Measurements from ENCODE around the gene GPI.

Gene GPI

DNA sequence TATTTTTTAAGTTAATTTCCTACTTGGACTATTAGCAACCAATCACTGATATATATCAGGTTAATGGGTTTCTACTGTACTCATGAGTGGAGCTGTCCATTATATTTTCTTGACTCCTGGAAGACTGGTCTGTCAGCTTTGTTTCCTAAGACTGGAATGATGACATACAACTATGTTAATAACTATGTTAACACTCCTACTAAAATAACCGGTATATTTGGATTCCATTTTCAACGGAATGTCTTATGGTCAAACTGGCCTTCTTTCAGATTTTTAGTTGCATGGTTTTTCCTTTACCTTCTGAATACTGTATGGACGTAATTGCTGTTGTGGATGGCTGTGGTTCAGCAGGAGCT, 45.8 kb upstream of the GPI start:
- no peak overlapping the region for H2AK5ac ChIP-seq (ENCODE audit: low read length, severe bottlenecking)
- no peak overlapping the region for H3K23ac ChIP-seq (ENCODE audit: low read length in 2 of 2)
- H3K18ac ChIP-seq (ENCODE audit: low read depth in 1 of 2, low read length in 2 of 2): no peak overlapping the region
- no peak overlapping the region for H3K9ac ChIP-seq (ENCODE audit: low read length)
- 95% methylated on average over 3 of the region's 3 CpGs for WGBS
- DNase-seq: no peak
- no peak overlapping the region for H3K4me3 ChIP-seq (ENCODE audit: insufficient read depth in 1 of 2, low read depth in 1 of 2, low read length in 2 of 2)
- peaks cover 10 to 13% of the 10 kb centered on the region in 2 experiments for H3K36me3 ChIP-seq (ENCODE audit: control insufficient read depth in 1 of 2, insufficient read depth in 2 of 2, low read depth in 1 of 2, low read length in 2 of 2)
- peaks cover 21% of the 10 kb centered on the region for H3K79me1 ChIP-seq (replicated peaks; ENCODE audit: low read length, poor library complexity, severe bottlenecking)
- no peak overlapping the region for H4K91ac ChIP-seq (ENCODE audit: low read length)
- H2BK15ac ChIP-seq (ENCODE audit: low read depth, poor library complexity, severe bottlenecking): no peak overlapping the region
- no peak overlapping the region for H2BK5ac ChIP-seq (ENCODE audit: low read depth, low read length, poor library complexity, severe bottlenecking)
- H3K14ac ChIP-seq (ENCODE audit: low read length in 2 of 2): no peak overlapping the region
- H3K4ac ChIP-seq (ENCODE audit: low read depth in 1 of 2, low read length in 2 of 2): no peak overlapping the region
- peaks cover 28% of the 10 kb centered on the region for H3K4me1 ChIP-seq (ENCODE audit: control insufficient read depth, insufficient read depth, low read depth, low read length)
- no peaks in the 10 kb centered on the region for H3K9me3 ChIP-seq (ENCODE audit: control insufficient read depth, low read length)
- peak overlapping the region; percentile 86 for H3K27ac ChIP-seq (ENCODE audit: low read length, poor library complexity, severe bottlenecking)
- H2BK120ac ChIP-seq (ENCODE audit: low read depth, low read length): no peak overlapping the region
- H3K4me2 ChIP-seq (ENCODE audit: low read length, poor library complexity, severe bottlenecking): no peak overlapping the region
- H4K8ac ChIP-seq (ENCODE audit: low read length): no peak overlapping the region
- no peak overlapping the region for H2AFZ ChIP-seq (ENCODE audit: low read depth, low read length)
- no peaks in the 10 kb centered on the region for H3K27me3 ChIP-seq (ENCODE audit: control insufficient read depth in 1 of 2, insufficient read depth in 1 of 2, low read length in 2 of 2)
- H2BK12ac ChIP-seq (ENCODE audit: low read length in 2 of 2): no peak overlapping the region

DNA sequence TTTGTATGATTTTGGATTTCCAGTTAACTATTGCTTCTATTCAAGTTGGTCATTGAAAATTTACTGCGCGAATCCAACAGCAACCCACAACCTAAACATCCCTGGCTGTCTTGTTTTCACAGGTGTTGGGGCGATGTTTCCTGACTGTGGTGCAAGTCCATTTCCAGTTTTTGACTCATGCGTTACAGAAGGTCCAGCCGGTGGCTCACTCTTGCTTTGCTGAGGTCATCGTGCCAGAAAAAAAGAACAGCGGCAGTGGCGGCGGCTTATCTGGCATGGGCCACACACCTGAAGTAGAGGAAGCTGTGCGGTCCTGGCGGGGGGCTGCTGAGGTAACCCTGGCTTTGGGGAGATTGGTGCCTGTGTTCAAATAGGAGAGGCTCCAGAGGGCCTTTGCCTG, 45.2 kb upstream of the GPI start:
- Histone ChIP-seq H2BK15ac (ENCODE audit: low read depth, poor library complexity, severe bottlenecking) (no peak overlapping the region), H3K18ac (ENCODE audit: low read depth in 1 of 2, low read length in 2 of 2) (no peak overlapping the region), H4K91ac (ENCODE audit: low read length) (no peak overlapping the region), H3K9ac (ENCODE audit: low read length) (no peak overlapping the region), H2BK120ac (ENCODE audit: low read depth, low read length) (no peak overlapping the region), H3K36me3 (ENCODE audit: control insufficient read depth in 1 of 2, insufficient read depth in 2 of 2, low read depth in 1 of 2, low read length in 2 of 2) (peaks cover 10 to 17% of the 10 kb centered on the region in 2 experiments), H3K4me1 (ENCODE audit: control insufficient read depth, insufficient read depth, low read depth, low read length) (peaks cover 28% of the 10 kb centered on the region), H2BK12ac (ENCODE audit: low read length in 2 of 2) (no peak overlapping the region), H2AK5ac (ENCODE audit: low read length, severe bottlenecking) (no peak overlapping the region), H3K79me1 (replicated peaks; ENCODE audit: low read length, poor library complexity, severe bottlenecking) (peaks cover 21% of the 10 kb centered on the region), H3K4me3 (ENCODE audit: insufficient read depth in 1 of 2, low read depth in 1 of 2, low read length in 2 of 2) (no peak overlapping the region), H3K14ac (ENCODE audit: low read length in 2 of 2) (no peak overlapping the region), H3K4ac (ENCODE audit: low read depth in 1 of 2, low read length in 2 of 2) (no peak overlapping the region), H3K27ac (ENCODE audit: low read length, poor library complexity, severe bottlenecking) (peak overlapping the region; percentile 86), H3K27me3 (ENCODE audit: control insufficient read depth in 1 of 2, insufficient read depth in 1 of 2, low read length in 2 of 2) (no peaks in the 10 kb centered on the region), H3K9me3 (ENCODE audit: control insufficient read depth, low read length) (no peaks in the 10 kb centered on the region), H2BK5ac (ENCODE audit: low read depth, low read length, poor library complexity, severe bottlenecking) (peak overlapping the region; percentile 51), H2AFZ (ENCODE audit: low read depth, low read length) (no peak overlapping the region), H3K4me2 (ENCODE audit: low read length, poor library complexity, severe bottlenecking) (no peak overlapping the region), H4K8ac (ENCODE audit: low read length) (no peak overlapping the region), H3K23ac (ENCODE audit: low read length in 2 of 2) (no peak overlapping the region)
- 98% methylated on average over 11 of the region's 11 CpGs for WGBS
- DNase-seq: no peak

GRCh38 chr19:34320277-34320676, 44.7 kb upstream of the GPI start:
- Histone ChIP-seq H2AFZ (ENCODE audit: low read depth, low read length) (no peak overlapping the region), H2BK12ac (ENCODE audit: low read length in 2 of 2) (no peak overlapping the region), H3K9me3 (ENCODE audit: control insufficient read depth, low read length) (no peaks in the 10 kb centered on the region), H4K91ac (ENCODE audit: low read length) (no peak overlapping the region), H3K4me1 (ENCODE audit: control insufficient read depth, insufficient read depth, low read depth, low read length) (peaks cover 28% of the 10 kb centered on the region), H3K79me1 (replicated peaks; ENCODE audit: low read length, poor library complexity, severe bottlenecking) (peaks cover 23% of the 10 kb centered on the region), H3K4ac (ENCODE audit: low read depth in 1 of 2, low read length in 2 of 2) (no peak overlapping the region), H3K36me3 (ENCODE audit: control insufficient read depth in 1 of 2, insufficient read depth in 2 of 2, low read depth in 1 of 2, low read length in 2 of 2) (peaks cover 12 to 21% of the 10 kb centered on the region in 2 experiments), H2BK5ac (ENCODE audit: low read depth, low read length, poor library complexity, severe bottlenecking) (peak overlapping the region; percentile 51), H2AK5ac (ENCODE audit: low read length, severe bottlenecking) (peak overlapping the region; percentile 49), H3K4me3 (ENCODE audit: insufficient read depth in 1 of 2, low read depth in 1 of 2, low read length in 2 of 2) (no peak overlapping the region), H3K18ac (ENCODE audit: low read depth in 1 of 2, low read length in 2 of 2) (no peak overlapping the region), H3K23ac (ENCODE audit: low read length in 2 of 2) (no peak overlapping the region), H3K9ac (ENCODE audit: low read length) (no peak overlapping the region), H2BK120ac (ENCODE audit: low read depth, low read length) (no peak overlapping the region), H4K8ac (ENCODE audit: low read length) (no peak overlapping the region), H3K27ac (ENCODE audit: low read length, poor library complexity, severe bottlenecking) (peak overlapping the region; percentile 86), H3K4me2 (ENCODE audit: low read length, poor library complexity, severe bottlenecking) (no peak overlapping the region), H3K27me3 (ENCODE audit: control insufficient read depth in 1 of 2, insufficient read depth in 1 of 2, low read length in 2 of 2) (no peaks in the 10 kb centered on the region), H3K14ac (ENCODE audit: low read length in 2 of 2) (no peak overlapping the region), H2BK15ac (ENCODE audit: low read depth, poor library complexity, severe bottlenecking) (no peak overlapping the region)
- DNase-seq: no peak
- 94% methylated on average over 5 of the region's 7 CpGs for WGBS

- H4K8ac ChIP-seq (ENCODE audit: low read length): no peak overlapping the region
- H3K4me3 ChIP-seq (ENCODE audit: insufficient read depth in 1 of 2, low read depth in 1 of 2, low read length in 2 of 2): no peak overlapping the region
- peaks cover 17 to 26% of the 10 kb centered on the region in 2 experiments for H3K36me3 ChIP-seq (ENCODE audit: control insufficient read depth in 1 of 2, insufficient read depth in 2 of 2, low read depth in 1 of 2, low read length in 2 of 2)
- no peaks in the 10 kb centered on the region for H3K27me3 ChIP-seq (ENCODE audit: control insufficient read depth in 1 of 2, insufficient read depth in 1 of 2, low read length in 2 of 2)
- H4K91ac ChIP-seq (ENCODE audit: low read length): no peak overlapping the region
- no peak overlapping the region for H3K4ac ChIP-seq (ENCODE audit: low read depth in 1 of 2, low read length in 2 of 2)
- H3K4me2 ChIP-seq (ENCODE audit: low read length, poor library complexity, severe bottlenecking): no peak overlapping the region
- H3K9ac ChIP-seq (ENCODE audit: low read length): no peak overlapping the region
- no peaks in the 10 kb centered on the region for H3K9me3 ChIP-seq (ENCODE audit: control insufficient read depth, low read length)
- no peak for DNase-seq
- WGBS: 97% methylated on average over 5 of the region's 6 CpGs
- H3K23ac ChIP-seq (ENCODE audit: low read length in 2 of 2): no peak overlapping the region
- no peak overlapping the region for H2BK120ac ChIP-seq (ENCODE audit: low read depth, low read length)
- H3K14ac ChIP-seq (ENCODE audit: low read length in 2 of 2): no peak overlapping the region
- no peak overlapping the region for H2AK5ac ChIP-seq (ENCODE audit: low read length, severe bottlenecking)
- H2AFZ ChIP-seq (ENCODE audit: low read depth, low read length): no peak overlapping the region
- H2BK12ac ChIP-seq (ENCODE audit: low read length in 2 of 2): no peak overlapping the region
- no peak overlapping the region for H3K27ac ChIP-seq (ENCODE audit: low read length, poor library complexity, severe bottlenecking)
- no peak overlapping the region for H3K18ac ChIP-seq (ENCODE audit: low read depth in 1 of 2, low read length in 2 of 2)
- peaks cover 26% of the 10 kb centered on the region for H3K4me1 ChIP-seq (ENCODE audit: control insufficient read depth, insufficient read depth, low read depth, low read length)
- no peak overlapping the region for H2BK15ac ChIP-seq (ENCODE audit: low read depth, poor library complexity, severe bottlenecking)
- H2BK5ac ChIP-seq (ENCODE audit: low read depth, low read length, poor library complexity, severe bottlenecking): no peak overlapping the region
- H3K79me1 ChIP-seq (replicated peaks; ENCODE audit: low read length, poor library complexity, severe bottlenecking): peaks cover 22% of the 10 kb centered on the region
These were observed 43.3 kb upstream of the GPI start for GRCh38 chr19:34321735-34322134.

Measured in mesenchymal stem cell (in vitro differentiated cells and primary cell).